Fibroblast of lung (primary cell): ENCODE results near the gene PRELID1.

Source experiments
- EZH2 ChIP-seq: IDR thresholded peaks from 2 replicates; pipeline ENCODE4 v1.5.1; 2012; ENCODE audit warnings: low read length, control low read depth, mild to moderate bottlenecking; ENCODE audit errors: missing control alignments
- TF ChIP-seq, protein P1 (sequence below), 2 donors: IDR thresholded peaks in 1 of 2; conservative IDR thresholded peaks in 1 of 2; 1 replicate in 1 of 2; 2 replicates in 1 of 2; pipeline ENCODE4 v1.5.1; 2011 to 2012; ENCODE audit warnings: low read length in 2 of 2, control low read depth in 1 of 2, inconsistent platforms in 1 of 2, low read depth in 1 of 2, mild to moderate bottlenecking in 1 of 2

DNA sequence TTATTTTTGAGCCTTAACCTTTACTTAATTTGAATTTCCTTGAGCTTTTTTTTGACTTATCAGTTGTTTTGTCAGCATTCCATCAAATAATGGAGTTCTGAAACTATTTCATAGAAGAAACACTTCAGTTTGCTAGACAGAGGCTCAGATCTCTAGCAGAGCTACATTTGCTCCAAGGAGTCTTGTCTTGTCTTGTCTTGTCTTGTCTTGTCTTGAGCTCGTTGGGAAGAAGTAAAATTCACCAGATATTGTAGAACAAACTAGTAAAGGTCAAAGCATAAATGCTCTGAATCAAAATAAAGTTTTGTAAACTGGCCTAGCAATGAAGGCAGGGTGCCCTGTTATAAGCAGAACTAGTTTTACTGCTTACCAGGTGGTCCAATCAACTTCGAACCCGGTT, 33.6 kb upstream of the PRELID1 start:
- TF ChIP-seq, protein P1, sequence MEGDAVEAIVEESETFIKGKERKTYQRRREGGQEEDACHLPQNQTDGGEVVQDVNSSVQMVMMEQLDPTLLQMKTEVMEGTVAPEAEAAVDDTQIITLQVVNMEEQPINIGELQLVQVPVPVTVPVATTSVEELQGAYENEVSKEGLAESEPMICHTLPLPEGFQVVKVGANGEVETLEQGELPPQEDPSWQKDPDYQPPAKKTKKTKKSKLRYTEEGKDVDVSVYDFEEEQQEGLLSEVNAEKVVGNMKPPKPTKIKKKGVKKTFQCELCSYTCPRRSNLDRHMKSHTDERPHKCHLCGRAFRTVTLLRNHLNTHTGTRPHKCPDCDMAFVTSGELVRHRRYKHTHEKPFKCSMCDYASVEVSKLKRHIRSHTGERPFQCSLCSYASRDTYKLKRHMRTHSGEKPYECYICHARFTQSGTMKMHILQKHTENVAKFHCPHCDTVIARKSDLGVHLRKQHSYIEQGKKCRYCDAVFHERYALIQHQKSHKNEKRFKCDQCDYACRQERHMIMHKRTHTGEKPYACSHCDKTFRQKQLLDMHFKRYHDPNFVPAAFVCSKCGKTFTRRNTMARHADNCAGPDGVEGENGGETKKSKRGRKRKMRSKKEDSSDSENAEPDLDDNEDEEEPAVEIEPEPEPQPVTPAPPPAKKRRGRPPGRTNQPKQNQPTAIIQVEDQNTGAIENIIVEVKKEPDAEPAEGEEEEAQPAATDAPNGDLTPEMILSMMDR (conservative IDR thresholded peaks at IDR 0.05 in 1 of 2, IDR thresholded peaks at IDR 0.05 in 1 of 2; ENCODE audit: low read depth in 1 of 2, low read length in 2 of 2), result no peak
- no peak for TF ChIP-seq EZH2
